GM18873 (cell line): ENCODE measurements around the gene CD24.
"Not testable (repeated sequence)": the region's sequence is repeated elsewhere in the genome, so short reads cannot be mapped to it uniquely, and the experiment has no call there.

ENCODE experiments used
- ATAC-seq: cut with Tn5 transposase; IDR thresholded peaks from one replicate; pipeline ENCODE4 v1.9.1; 2021; ENCODE audit warnings: mild to moderate bottlenecking, moderate library complexity, moderate number of reproducible peaks; ENCODE audit not compliant: unreplicated experiment, low FRiP score

Gene CD24, protein sequence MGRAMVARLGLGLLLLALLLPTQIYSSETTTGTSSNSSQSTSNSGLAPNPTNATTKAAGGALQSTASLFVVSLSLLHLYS

DNA sequence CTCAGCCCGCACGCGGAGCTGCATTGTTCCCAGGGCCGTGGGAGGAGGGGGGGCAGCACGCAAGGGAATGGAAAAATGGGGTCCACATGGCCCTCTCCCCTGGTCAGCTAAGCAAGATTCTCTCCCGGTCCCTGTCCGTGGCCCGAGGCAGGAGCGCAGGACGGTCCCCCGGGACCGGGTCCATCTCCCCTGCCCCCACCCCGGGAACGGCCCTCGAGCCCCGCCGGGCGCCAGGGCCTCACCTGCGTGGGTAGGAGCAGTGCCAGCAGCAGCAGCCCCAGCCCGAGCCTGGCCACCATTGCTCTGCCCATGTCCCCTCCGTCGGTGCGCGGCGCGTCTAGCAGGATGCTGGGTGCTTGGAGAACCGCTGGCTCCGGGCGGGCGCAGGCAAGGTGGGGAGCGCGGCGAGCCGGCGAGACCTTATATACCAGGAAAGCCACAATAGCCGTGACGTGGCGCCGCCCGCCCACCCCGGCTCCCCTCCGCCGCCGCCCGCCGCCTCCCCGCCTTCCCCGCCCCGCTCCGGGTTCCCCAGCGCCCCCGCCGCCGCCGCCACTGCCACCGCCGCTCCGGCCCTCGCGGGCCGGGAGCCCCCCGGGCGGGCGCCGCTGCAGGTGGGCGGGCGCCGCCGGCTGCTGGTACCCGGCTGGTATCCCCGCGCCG, at the start of gene CD24:
Gene CD24, minus strand, starts transcription at position 394 of the 663 bp plus-strand sequence. Its CDS starts 83 bp downstream, at position 311.
- no peak for ATAC-seq

DNA sequence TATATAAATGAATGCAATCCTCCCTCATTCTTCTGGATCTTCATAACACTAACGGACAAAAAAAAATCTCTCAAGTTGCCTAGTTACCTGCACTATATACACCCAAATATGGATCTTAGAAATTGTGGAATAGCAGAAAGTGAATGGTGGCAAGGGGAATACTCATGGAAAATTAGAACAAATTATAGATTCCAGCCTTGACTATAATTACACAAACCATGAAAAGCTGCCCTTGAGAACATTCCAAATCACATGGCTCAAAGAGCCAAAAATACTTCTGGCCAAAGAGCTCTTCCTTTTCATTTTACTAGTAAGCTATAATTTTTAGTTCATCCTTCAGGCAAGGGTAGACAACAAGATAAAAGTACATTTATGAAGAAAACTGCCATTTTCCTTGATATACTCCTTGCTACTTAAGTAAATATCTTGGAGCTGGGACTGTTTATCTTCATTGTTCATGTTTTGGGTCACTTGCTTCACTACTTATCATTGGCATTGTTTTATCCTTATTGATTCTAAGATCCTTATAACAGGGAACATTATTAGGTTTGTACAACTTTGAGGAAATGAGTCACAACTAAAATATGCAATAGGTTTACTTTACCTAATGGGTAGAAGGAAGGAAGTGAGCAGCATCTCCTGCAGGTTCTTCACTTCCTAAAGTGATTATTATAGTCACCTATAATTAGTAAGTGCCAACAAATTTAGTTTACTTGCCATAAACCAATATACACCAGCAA, 47.1 kb upstream of the CD24 start:
- no peak for ATAC-seq

- ATAC-seq = no peak
Measured at GRCh38 chr6:107020239-107020638, 45.7 kb upstream of the CD24 start.

GRCh38 chr6:107019628-107020027, 45.1 kb upstream of the CD24 start:
- not testable (repeated sequence) for ATAC-seq

- no peak for ATAC-seq
Measured at GRCh38 chr6:107019047-107019446, 44.5 kb upstream of the CD24 start.

DNA sequence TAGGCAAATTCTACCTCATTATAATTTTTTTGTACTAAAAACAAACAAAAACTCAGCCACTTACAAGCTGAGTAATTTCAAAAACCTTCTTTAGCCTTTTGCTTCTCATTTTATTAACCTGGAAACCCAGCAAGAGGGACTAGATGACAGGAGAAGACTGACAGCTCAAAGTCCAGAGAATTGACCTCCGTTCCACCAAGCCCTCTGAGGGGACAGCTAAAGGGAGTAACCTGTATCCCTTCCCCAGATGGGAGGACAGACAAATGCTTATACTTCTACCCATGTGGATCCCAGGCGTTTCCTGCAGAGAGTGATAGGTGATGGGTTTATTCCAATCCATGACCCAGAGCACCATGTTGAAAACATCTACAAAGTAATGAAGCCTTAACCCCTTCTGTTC, 35.0 kb upstream of the CD24 start:
- no peak for ATAC-seq

DNA sequence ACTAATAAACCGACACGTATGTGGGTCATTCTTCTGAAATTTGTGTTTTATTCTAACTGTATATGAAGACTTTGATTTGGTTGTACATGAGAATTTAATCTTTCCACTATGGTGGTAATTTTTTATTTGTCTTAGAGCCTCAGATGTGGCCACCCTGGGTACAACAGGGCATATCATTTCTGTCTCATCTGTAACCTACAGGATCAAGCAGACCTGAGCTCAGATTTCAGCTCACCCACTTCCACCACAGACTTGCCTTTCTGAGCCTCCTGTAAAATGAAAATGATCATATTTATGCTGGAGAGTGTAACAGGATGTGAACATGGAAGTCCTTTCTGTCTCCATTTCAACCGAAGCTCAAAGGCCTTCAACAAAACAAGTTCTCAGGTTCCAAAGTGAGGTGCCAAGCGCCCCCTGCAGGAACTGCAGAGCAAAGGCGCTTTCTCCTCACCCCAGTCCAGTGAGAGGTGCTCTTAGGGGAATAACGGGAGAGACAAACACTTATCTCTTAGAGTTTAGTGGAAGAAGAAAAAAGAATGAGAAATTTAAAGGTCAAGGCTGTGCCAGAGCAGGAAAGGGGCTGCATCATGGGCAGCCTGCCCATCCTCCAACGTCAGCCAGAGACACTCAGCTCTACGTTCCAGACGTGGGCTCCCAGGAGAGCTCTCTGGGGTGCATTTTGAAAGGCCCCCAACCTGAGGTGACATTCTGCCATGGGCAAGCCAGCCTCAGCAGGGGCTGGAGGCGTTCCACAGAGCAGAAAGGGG, 23.0 kb upstream of the CD24 start:
- no peak for ATAC-seq

GRCh38 chr6:106995640-106996039, 21.1 kb upstream of the CD24 start:
- no peak for ATAC-seq

DNA sequence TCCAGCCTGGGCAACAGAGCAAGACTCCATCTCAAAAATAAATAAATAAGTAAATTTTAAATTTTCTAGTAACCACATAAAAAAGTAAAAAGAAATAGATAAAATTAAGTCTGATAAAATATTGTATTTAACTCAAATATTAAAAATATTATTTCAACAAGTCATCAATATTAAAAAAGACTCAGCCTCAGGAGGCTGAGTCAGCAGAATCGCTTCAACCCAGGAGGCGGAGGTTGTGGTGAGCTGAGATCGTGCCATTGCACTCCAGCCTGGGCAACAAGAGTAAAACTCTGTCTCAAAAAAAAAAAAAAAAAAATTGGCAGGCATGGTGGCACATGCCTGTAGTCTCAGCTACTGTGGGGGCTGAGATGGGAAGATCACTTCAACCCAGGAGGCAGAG, 15.2 kb upstream of the CD24 start:
- not testable (repeated sequence) for ATAC-seq

GRCh38 chr6:106988664-106989063, 14.1 kb upstream of the CD24 start:
- ATAC-seq = no peak

DNA sequence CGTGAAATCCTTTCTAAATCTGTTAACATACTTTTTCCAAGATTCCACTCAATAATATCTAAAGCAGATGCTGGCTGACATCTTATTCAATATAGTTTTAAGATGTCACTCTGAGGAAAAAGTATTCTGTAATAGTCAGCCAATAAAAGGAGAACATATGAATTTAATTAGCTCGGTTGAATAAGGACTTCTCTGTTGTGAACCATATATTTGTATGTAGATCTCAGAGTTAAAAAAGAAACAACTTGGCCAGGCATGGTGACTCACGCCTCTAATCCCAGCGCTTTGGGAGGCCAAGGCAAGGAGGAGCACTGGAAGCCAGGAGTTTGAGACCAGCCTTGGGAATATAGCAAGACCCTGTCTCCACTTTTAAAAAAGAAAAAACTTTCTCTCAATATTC, 7.4 kb upstream of the CD24 start:
- no peak for ATAC-seq

DNA sequence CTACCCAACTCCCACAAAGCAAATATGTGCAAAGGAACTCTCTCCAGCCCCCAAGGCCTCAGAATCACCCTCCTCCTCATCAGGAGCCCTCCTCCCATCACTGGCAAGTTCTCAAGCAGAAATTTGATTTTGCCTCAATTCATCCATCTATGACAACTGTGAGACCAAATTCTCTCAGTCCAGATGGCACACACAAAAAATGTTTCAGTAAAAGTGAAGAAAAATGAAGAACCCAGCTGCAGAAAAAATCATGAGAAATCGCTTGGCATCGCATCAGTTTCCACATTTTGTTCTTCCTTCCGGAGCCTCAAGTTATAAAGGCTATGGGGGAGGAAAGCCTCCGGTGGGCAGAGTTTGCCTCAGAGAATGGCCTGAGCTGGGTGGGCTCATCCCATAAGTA, 6.4 kb upstream of the CD24 start:
- no peak for ATAC-seq

GRCh38 chr6:106979435-106979884, 4.9 kb upstream of the CD24 start:
- no peak for ATAC-seq

GRCh38 chr6:106977246-106977645, 2.7 kb upstream of the CD24 start:
- ATAC-seq = no peak

DNA sequence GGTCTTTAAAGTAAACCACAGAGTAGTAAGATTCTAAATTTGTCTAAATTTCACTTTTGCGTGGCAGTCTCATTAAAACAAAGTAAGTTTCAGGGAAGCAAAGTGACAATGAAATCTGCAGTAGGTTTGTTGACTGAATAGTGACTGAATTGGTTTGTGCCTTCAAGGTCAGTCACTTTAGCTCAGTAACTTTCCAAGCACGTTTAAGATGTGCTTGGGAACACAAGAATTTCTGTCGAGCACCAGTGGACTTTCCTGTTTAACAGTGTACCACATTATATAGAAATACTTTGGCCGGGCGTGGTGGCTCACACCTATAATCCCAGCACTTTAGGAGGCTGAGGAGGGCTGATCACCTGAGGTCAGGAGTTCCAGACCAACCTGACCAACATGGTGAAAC, 1.7 kb upstream of the CD24 start:
- ATAC-seq = no peak

DNA sequence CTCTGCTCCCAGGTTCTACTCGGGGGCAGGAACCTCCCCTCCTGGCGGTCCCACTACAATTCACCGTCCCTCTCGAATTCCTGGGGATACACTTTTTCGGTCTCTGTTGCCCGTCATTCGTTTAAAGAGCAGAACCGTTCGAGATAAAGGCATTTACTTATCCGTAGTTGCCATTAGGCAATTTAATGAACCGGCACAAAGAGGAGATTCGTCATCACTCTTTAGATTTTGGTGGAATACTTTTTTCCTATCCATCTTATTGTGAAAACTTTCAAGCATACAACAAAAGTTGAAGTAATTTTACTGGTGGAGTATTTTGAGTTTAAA, 1.2 kb upstream of the CD24 start:
- ATAC-seq = no peak

- no peak for ATAC-seq
Measured at GRCh38 chr6:106974999-106975737, 639 bp upstream of the CD24 start.

GRCh38 chr6:106973836-106974335, 643 bp downstream of the CD24 start:
- no peak for ATAC-seq

DNA sequence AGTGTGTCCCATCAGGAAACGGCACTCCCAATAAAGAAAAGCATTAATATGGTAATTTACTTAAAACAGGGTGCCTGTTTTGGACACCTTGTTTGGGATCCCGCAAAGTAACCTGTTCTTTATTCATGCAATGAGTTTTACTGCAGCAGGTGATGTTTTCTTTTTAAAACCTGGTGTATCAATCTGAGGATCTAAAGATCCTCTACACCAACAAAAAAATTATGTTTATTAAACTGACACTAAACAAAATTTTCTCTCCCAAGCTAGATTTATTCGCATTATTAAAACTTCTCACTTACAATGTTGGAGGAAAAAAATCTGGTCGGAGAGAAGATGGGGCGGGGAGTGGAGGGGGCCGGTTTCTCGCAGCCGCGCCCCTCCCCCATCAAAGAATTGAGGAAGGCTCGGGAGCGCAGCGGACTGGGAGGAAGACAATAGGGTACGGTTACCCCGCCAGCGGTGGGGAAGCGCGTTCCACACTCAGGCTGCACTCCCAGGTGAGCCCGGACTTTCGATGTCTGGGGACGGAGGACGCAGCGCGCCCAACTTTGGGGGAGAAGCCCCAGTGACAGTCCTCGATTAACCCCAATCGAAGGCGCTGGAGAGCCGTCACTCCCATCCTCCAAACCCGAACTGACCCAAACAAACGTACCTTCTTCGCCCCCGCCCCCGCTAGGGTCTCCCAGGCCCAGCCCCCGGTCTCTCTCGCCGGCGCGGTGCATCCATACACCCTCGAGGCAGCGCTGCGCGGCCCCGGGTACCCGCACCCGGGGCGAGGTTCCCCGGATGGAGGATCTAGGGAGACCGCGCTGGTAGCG, 1.3 kb downstream of the CD24 start:
- no peak for ATAC-seq

DNA sequence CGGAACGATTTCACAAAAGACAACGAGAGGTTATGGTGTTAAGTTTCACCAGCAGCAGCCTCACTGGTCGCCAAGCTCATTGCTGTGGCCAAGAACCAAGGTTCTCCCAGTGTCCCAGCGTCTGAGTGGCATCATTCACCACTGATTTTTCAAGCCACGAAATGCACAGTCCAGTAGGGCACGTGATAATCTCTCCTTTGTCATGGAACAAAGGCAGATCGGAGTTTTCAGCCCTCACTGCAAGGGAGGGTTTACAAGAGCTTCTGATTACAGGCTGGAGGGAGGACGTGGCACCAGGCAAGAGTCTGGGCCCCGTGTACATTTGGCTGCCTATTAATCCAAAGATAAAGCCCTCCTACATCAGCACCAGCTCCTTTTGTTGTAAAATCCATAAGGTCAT, 2.0 kb downstream of the CD24 start:
- no peak for ATAC-seq
